Endothelial cell of umbilical vein (primary cell): Measurements from ENCODE around the gene DPF3.

Experiments used
- CTCF ChIP-seq, 2 donors: IDR thresholded peaks; 1 replicate in 1 of 2; 2 replicates in 1 of 2; pipeline ENCODE4 v1.5.1; 2011; ENCODE audit warnings: low read length in 2 of 2, mild to moderate bottlenecking in 2 of 2, moderate library complexity in 2 of 2, control low read depth in 1 of 2, inconsistent platforms in 1 of 2, low read depth in 1 of 2; ENCODE audit not compliant: insufficient read depth in 1 of 2; ENCODE audit errors: extremely low read depth in 1 of 2
- EZH2 ChIP-seq: IDR thresholded peaks from 2 replicates; pipeline ENCODE4 v1.6.1; 2012; ENCODE audit warnings: borderline replicate concordance, low read depth, mild to moderate bottlenecking, moderate library complexity, low read length, inconsistent platforms; ENCODE audit not compliant: severe bottlenecking
- FOS ChIP-seq: IDR thresholded peaks from 2 replicates; pipeline ENCODE4 v1.6.1; 2011; ENCODE audit warnings: mild to moderate bottlenecking, low read length, moderate library complexity, borderline replicate concordance; ENCODE audit not compliant: insufficient read depth
- GATA2 ChIP-seq: IDR thresholded peaks from 2 replicates; pipeline ENCODE4 v1.7.0; 2011; ENCODE audit warnings: low read depth, mild to moderate bottlenecking, moderate library complexity, mixed read lengths, low read length; ENCODE audit not compliant: insufficient read length, insufficient read depth
- MAX ChIP-seq: IDR thresholded peaks from 2 replicates; pipeline ENCODE4 v1.6.1; 2011; ENCODE audit not compliant: insufficient read depth, insufficient read length
- POLR2A ChIP-seq: IDR thresholded peaks from 2 replicates; pipeline ENCODE4 v1.6.1; 2012; ENCODE audit warnings: low read depth, mild to moderate bottlenecking, control low read depth, low read length
- POLR2AphosphoS5 ChIP-seq: IDR thresholded peaks from 2 replicates; pipeline ENCODE4 v1.6.1; 2012; ENCODE audit warnings: low read depth, mild to moderate bottlenecking, control low read depth, low read length, moderate library complexity; ENCODE audit not compliant: insufficient read depth

DNA sequence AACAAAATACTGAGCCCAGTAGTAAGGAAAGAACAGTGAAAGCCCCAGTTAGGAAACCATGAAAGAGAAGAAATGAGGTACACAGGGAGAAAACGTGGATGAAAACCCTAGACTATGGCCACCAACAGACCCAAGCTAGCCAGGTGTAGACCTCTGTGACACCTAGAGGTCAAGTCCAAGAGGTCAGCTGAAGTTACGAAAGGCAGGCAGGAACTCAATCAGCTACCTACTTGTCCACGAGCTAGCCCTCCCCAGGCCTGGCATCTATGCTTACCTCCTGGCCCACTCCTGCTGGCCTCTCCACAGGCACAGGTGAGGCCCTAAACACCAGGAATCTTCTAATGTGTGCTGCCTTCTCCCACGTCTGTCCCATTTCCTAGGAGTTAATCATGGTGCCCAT lies 48.7 kb downstream of the DPF3 start:
- TF ChIP-seq CTCF (IDR thresholded peaks at IDR 0.05; ENCODE audit: extremely low read depth in 1 of 2, insufficient read depth in 1 of 2, low read depth in 1 of 2, low read length in 2 of 2) (no peak), POLR2A (no peak), EZH2 (no peak), POLR2AphosphoS5 (no peak), FOS (no peak), GATA2 (no peak), MAX (no peak)
